ENCODE measurements around the gene FUCA2. TPM values are rescaled to one million over a fixed set of nuclear protein-coding genes. Genes with fewer than 3 reads are reported as not detected.

Gene FUCA2
- total RNA-seq, 1 donor from 2014 or later = 64.0 TPM

DNA sequence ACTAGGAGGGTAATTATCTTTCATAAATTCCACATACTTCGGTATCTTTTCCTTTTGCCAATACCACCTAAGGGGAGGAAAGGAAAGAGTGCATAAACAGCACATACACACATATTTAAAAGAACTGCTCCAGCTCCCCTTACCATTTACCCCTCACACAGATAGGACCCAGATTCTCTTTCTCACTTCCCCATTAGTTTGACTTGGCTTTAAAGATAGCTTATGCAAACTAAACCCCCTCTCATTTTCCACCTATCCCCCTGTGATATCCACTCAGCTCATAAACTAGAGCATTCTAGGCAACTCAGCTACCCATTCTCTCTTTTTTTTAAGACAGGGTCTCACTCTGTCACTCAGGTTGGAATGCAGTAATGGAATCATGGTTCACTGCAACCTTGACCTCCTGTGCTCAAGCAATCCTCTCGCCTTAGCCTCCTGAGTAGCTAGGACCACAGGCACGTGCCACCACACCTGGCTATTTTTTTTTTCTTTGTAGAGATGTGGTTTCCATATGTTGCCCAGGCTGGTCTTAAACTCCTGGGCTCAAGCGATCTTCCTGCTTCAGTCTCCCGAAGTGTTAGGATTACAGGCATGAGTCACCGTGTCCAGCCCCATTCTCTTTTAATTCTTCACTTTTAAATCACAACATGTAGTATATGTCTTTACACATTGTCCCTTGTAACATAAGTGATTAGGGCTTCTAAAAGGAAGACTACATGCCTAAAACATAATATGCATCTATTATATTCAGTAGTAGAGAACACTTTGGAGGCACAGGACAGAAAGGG is 4.0 kb downstream of the FUCA2 start:
- no peaks in the 10 kb centered on the region for H3K27me3 ChIP-seq (ENCODE audit: insufficient read depth, low read length)
- peaks cover 6% of the 10 kb centered on the region for H3K4me1 Mint-ChIP-seq (ENCODE audit: low read depth, unreplicated experiment)
- H3K27me3 Mint-ChIP-seq (ENCODE audit: low read depth, unreplicated experiment) = no peaks in the 10 kb centered on the region
- H3K9ac ChIP-seq (ENCODE audit: low read length) = no peak overlapping the region
- no peak overlapping the region for H3K4me3 Mint-ChIP-seq (ENCODE audit: unreplicated experiment)
- peak; percentile 8 for DNase-seq (ENCODE audit: low read depth)
- H3K27ac ChIP-seq (ENCODE audit: low read depth, low read length) = no peak overlapping the region
- no peaks in the 10 kb centered on the region for H3K9me3 ChIP-seq (ENCODE audit: insufficient read depth, low read depth, low read length)
- peaks cover 6% of the 10 kb centered on the region for H4K20me1 ChIP-seq (ENCODE audit: insufficient read depth, low read length)
- TF ChIP-seq, protein P1, sequence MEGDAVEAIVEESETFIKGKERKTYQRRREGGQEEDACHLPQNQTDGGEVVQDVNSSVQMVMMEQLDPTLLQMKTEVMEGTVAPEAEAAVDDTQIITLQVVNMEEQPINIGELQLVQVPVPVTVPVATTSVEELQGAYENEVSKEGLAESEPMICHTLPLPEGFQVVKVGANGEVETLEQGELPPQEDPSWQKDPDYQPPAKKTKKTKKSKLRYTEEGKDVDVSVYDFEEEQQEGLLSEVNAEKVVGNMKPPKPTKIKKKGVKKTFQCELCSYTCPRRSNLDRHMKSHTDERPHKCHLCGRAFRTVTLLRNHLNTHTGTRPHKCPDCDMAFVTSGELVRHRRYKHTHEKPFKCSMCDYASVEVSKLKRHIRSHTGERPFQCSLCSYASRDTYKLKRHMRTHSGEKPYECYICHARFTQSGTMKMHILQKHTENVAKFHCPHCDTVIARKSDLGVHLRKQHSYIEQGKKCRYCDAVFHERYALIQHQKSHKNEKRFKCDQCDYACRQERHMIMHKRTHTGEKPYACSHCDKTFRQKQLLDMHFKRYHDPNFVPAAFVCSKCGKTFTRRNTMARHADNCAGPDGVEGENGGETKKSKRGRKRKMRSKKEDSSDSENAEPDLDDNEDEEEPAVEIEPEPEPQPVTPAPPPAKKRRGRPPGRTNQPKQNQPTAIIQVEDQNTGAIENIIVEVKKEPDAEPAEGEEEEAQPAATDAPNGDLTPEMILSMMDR (IDR thresholded peaks at IDR 0.05; ENCODE audit: insufficient read depth, low read depth, low read length) = no peak
- no peak for TF ChIP-seq EZH2 (IDR thresholded peaks at IDR 0.05; ENCODE audit: insufficient read depth, low read length)
- H3K27ac Mint-ChIP-seq (ENCODE audit: unreplicated experiment) = peak overlapping the region; percentile 9
- FAIRE-seq = no peak
- peaks cover 2% of the 10 kb centered on the region for H3K9me3 Mint-ChIP-seq (ENCODE audit: unreplicated experiment)
- H3K4me2 ChIP-seq (ENCODE audit: low read length) = no peak overlapping the region
- H3K4me1 ChIP-seq (ENCODE audit: insufficient read depth, low read length) = peaks cover 5% of the 10 kb centered on the region
- H3K79me2 ChIP-seq (ENCODE audit: insufficient read depth, low read length) = peaks cover 33% of the 10 kb centered on the region
- H3K36me3 ChIP-seq (ENCODE audit: insufficient read depth, low read length) = peaks cover 6% of the 10 kb centered on the region
- H3K4me3 ChIP-seq (ENCODE audit: insufficient read depth, low read depth, low read length) = no peak overlapping the region
- H3K36me3 Mint-ChIP-seq (ENCODE audit: low read depth, unreplicated experiment) = no peaks in the 10 kb centered on the region
- H2AFZ ChIP-seq (ENCODE audit: low read depth, low read length) = no peak overlapping the region

GRCh38 chr6:143506620-143507019 is 4.9 kb downstream of the FUCA2 start:
- no peak for FAIRE-seq
- Mint-ChIP-seq H3K4me1 (ENCODE audit: low read depth, unreplicated experiment) (peaks cover 6% of the 10 kb centered on the region), H3K36me3 (ENCODE audit: low read depth, unreplicated experiment) (no peaks in the 10 kb centered on the region), H3K27ac (ENCODE audit: unreplicated experiment) (no peak overlapping the region), H3K4me3 (ENCODE audit: unreplicated experiment) (no peak overlapping the region), H3K9me3 (ENCODE audit: unreplicated experiment) (no peaks in the 10 kb centered on the region), H3K27me3 (ENCODE audit: low read depth, unreplicated experiment) (no peaks in the 10 kb centered on the region)
- peaks cover 33% of the 10 kb centered on the region for H3K79me2 ChIP-seq (ENCODE audit: insufficient read depth, low read length)
- peaks cover 6% of the 10 kb centered on the region for H4K20me1 ChIP-seq (ENCODE audit: insufficient read depth, low read length)
- no peaks in the 10 kb centered on the region for H3K9me3 ChIP-seq (ENCODE audit: insufficient read depth, low read depth, low read length)
- no peak for TF ChIP-seq EZH2 (IDR thresholded peaks at IDR 0.05; ENCODE audit: insufficient read depth, low read length)
- TF ChIP-seq, protein P1 (IDR thresholded peaks at IDR 0.05; ENCODE audit: insufficient read depth, low read depth, low read length) = no peak
- DNase-seq (ENCODE audit: low read depth) = no peak
- H3K27me3 ChIP-seq (ENCODE audit: insufficient read depth, low read length) = no peaks in the 10 kb centered on the region
- H3K4me3 ChIP-seq (ENCODE audit: insufficient read depth, low read depth, low read length) = no peak overlapping the region
- H3K4me2 ChIP-seq (ENCODE audit: low read length) = no peak overlapping the region
- H2AFZ ChIP-seq (ENCODE audit: low read depth, low read length) = no peak overlapping the region
- H3K9ac ChIP-seq (ENCODE audit: low read length) = no peak overlapping the region
- peaks cover 6% of the 10 kb centered on the region for H3K36me3 ChIP-seq (ENCODE audit: insufficient read depth, low read length)
- H3K27ac ChIP-seq (ENCODE audit: low read depth, low read length) = no peak overlapping the region
- peaks cover under 1% of the 10 kb centered on the region for H3K4me1 ChIP-seq (ENCODE audit: insufficient read depth, low read length)

DNA sequence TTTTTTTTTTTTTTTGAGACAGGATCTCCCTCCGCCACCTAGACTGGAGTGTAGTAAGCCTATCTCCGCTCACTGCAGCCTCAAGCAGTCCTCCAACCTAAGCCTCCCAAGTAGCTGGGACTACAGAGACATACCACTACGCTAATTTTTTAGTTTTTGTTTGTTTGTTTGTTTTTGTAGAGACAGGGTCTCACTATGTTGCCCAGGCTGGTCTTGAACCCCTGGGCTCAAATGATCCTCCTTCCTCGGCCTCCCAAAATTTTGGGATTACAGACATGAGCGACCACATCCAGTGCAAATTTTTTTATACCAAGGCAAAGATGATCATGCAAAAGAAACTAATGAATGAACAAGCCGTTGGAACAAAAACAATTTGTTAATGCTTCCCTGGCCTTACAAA is 5.3 kb downstream of the FUCA2 start:
- Histone ChIP-seq H3K27ac (ENCODE audit: low read depth, low read length) (no peak overlapping the region), H3K4me3 (ENCODE audit: insufficient read depth, low read depth, low read length) (no peak overlapping the region), H2AFZ (ENCODE audit: low read depth, low read length) (no peak overlapping the region), H3K9me3 (ENCODE audit: insufficient read depth, low read depth, low read length) (no peaks in the 10 kb centered on the region), H3K9ac (ENCODE audit: low read length) (no peak overlapping the region), H3K79me2 (ENCODE audit: insufficient read depth, low read length) (peaks cover 32% of the 10 kb centered on the region), H3K27me3 (ENCODE audit: insufficient read depth, low read length) (no peaks in the 10 kb centered on the region), H4K20me1 (ENCODE audit: insufficient read depth, low read length) (peaks cover 6% of the 10 kb centered on the region), H3K4me2 (ENCODE audit: low read length) (no peak overlapping the region), H3K4me1 (ENCODE audit: insufficient read depth, low read length) (no peaks in the 10 kb centered on the region), H3K36me3 (ENCODE audit: insufficient read depth, low read length) (peaks cover 6% of the 10 kb centered on the region)
- TF ChIP-seq, protein P1 (IDR thresholded peaks at IDR 0.05; ENCODE audit: insufficient read depth, low read depth, low read length) = no peak
- TF ChIP-seq EZH2 (IDR thresholded peaks at IDR 0.05; ENCODE audit: insufficient read depth, low read length) = no peak
- no peaks in the 10 kb centered on the region for H3K27me3 Mint-ChIP-seq (ENCODE audit: low read depth, unreplicated experiment)
- H3K9me3 Mint-ChIP-seq (ENCODE audit: unreplicated experiment) = no peaks in the 10 kb centered on the region
- DNase-seq (ENCODE audit: low read depth) (no peak), FAIRE-seq (no peak)
- peaks cover 6% of the 10 kb centered on the region for H3K4me1 Mint-ChIP-seq (ENCODE audit: low read depth, unreplicated experiment)
- H3K36me3 Mint-ChIP-seq (ENCODE audit: low read depth, unreplicated experiment) = no peaks in the 10 kb centered on the region
- H3K27ac Mint-ChIP-seq (ENCODE audit: unreplicated experiment) = no peak overlapping the region
- H3K4me3 Mint-ChIP-seq (ENCODE audit: unreplicated experiment) = no peak overlapping the region
